Upper lobe of left lung (tissue), 6 donors: ENCODE measurements around the gene PID1. TPM values are rescaled to one million over a fixed set of nuclear protein-coding genes. Genes with fewer than 3 reads are reported as not detected.

Experiments
- ATAC-seq, 2 donors: fragments of 200-7000 bp; cut with Tn5 transposase; one replicate each; pipeline ENCODE4 v1.9.1; 2022; ENCODE audit warnings: mild to moderate bottlenecking in 2 of 2, moderate library complexity in 2 of 2; ENCODE audit not compliant: low FRiP score in 2 of 2
- DNase-seq, 2 donors: peaks; one replicate each; pipeline ENCODE4 v3.0.0-alpha.2; 2019 to 2020
- H3K27ac ChIP-seq, 4 donors: fragments of 200-600 bp; sonication (generic); one replicate each; pipeline ENCODE4 v1.5.1; 2016 to 2019
- H3K27me3 ChIP-seq, 4 donors: fragments of 200-600 bp; sonication (generic); one replicate each; pipeline ENCODE4 v1.5.1; 2017 to 2019
- H3K36me3 ChIP-seq, 4 donors: fragments of 200-600 bp; sonication (generic); one replicate each; pipeline ENCODE4 v1.5.1; 2016 to 2019
- H3K4me1 ChIP-seq, 4 donors: fragments of 200-600 bp; sonication (generic); one replicate each; pipeline ENCODE4 v1.5.1; 2018 to 2019
- H3K4me3 ChIP-seq, 4 donors: fragments of 200-600 bp; sonication (generic); one replicate each; pipeline ENCODE4 v1.5.1; 2017 to 2019; ENCODE audit warnings: mild to moderate bottlenecking in 2 of 4, moderate library complexity in 1 of 4
- H3K9me3 ChIP-seq, 4 donors: fragments of 200-600 bp; sonication (generic); one replicate each; pipeline ENCODE4 v1.5.1; 2018 to 2019
- CTCF ChIP-seq, 6 experiments: fragments of 450-650 bp in 4 of 6; fragments of 200-600 bp in 2 of 6; sonication (generic) in 2 of 6; IDR thresholded peaks; one replicate each; pipeline ENCODE4 v1.5.1; 2016 to 2019; ENCODE audit warnings: antibody characterized with exemption in 6 of 6
- EP300 ChIP-seq, 4 donors: sonication (generic); formaldehyde crosslinking; IDR thresholded peaks; one replicate each; pipeline ENCODE4 v1.5.1; 2017; ENCODE audit warnings: antibody characterized with exemption in 4 of 4, control low read depth in 2 of 4
- POLR2A ChIP-seq, 4 donors: fragments of 450-650 bp; IDR thresholded peaks; one replicate each; pipeline ENCODE4 v1.5.1; 2016 to 2017; ENCODE audit warnings: antibody characterized with exemption in 4 of 4, mild to moderate bottlenecking in 2 of 4
- POLR2AphosphoS5 ChIP-seq, 2 donors: sonication (generic); formaldehyde crosslinking; IDR thresholded peaks; one replicate each; pipeline ENCODE4 v1.5.1; 2017; ENCODE audit warnings: antibody characterized with exemption in 2 of 2
- WGBS, 2 donors: methylation state at CpG; one replicate each; pipeline ENCODE4 v1.1.5; 2017 to 2018; 5-methylcytosine and 5-hydroxymethylcytosine counted together
- total RNA-seq, 6 donors: library from RNA; depleted of rRNA in 4 of 6; stranded (reverse); fragments of >200 nt in 4 of 6; gene quantifications; one replicate each; pipeline versions ENCODE4 v1.1.0 to v1.2.1, GENCODE V29; 2016 to 2021
- donor health status: DM: no; HTN: no; CAD: no; lungs with moderate emphysema.
- donor health status: DM: no; HTN: yes; CAD: no; lungs with severe emphysema.

PID1 gene
- total RNA-seq, 6 donors from 2014 or later = 20.8 to 59.7 (median 39.8) TPM

GRCh38 chr2:229273006-229273722 lies 2.1 kb upstream of the PID1 start:
- DNase-seq (no peak), ATAC-seq (no peak)
- TF ChIP-seq EP300 (IDR thresholded peaks at IDR 0.05) (no peak), POLR2A (IDR thresholded peaks at IDR 0.05) (no peak), POLR2AphosphoS5 (IDR thresholded peaks at IDR 0.05) (no peak), CTCF (IDR thresholded peaks at IDR 0.05) (no peak)
- Histone ChIP-seq H3K27me3 (no peaks in the 10 kb centered on the region), H3K9me3 (no peaks in the 10 kb centered on the region), H3K36me3 (no peaks in the 10 kb centered on the region), H3K27ac (peak overlapping the region in 3 of 4 donors; percentile 21 to 67 (median 61)), H3K4me1 (peaks cover 0 to 42% (median 17%) of the 10 kb centered on the region in 4 donors), H3K4me3 (peak overlapping the region in 3 of 4 donors; percentile 22 to 38 (median 29))
- WGBS, 2 donors = 28 to 35% methylated on average over 9 of the region's 9 CpGs

DNA sequence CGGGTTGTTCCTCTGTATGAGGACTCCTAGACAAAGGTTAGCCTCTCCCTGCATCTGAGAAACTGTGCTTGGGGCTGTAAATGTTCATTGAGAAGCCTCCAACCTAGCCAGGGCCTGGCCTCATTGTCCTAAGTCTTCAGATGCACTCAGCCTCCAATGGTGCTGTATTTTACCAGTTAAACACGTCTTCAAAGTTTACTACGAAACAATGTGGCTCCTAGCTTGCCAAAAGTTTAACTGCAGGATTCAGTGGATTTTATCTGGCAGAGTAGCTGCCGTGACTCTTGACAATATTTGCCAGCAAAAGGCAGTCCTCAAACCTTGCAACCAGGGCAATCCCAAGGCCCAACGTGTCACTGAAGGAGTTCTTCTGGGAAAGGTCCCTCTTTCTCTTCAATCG lies 1.1 kb downstream of the PID1 start:
- ATAC-seq = no peak

DNA sequence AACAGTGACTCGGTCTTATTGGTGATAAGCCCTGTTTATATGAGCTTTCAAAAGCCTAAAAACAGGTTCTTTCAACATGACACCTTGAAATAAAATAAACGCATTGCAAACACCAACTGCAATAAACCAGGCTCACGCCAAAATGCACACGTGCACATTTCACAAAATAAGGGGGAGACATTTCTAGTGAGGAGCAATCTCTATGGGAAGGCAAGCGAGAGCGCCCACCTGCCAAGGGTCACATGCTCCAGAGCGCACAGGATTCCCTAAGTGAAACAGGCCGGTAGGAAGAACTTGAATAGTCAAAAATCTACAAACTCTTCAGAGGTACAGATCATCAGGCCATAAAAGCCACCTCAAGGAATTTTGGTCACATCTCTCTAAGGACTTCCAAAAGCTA lies 1.9 kb downstream of the PID1 start:
- H3K9me3 ChIP-seq = no peaks in the 10 kb centered on the region
- DNase-seq = no peak
- ATAC-seq = no peak
- peaks cover 9 to 47% (median 28%) of the 10 kb centered on the region in 4 donors for H3K4me1 ChIP-seq
- no peaks in the 10 kb centered on the region for H3K36me3 ChIP-seq
- peak overlapping the region in 2 of 4 donors; percentile 54 to 75 for H3K27ac ChIP-seq
- peak overlapping the region in 3 of 4 donors; percentile 55 to 84 (median 81) for H3K4me3 ChIP-seq
- no peaks in the 10 kb centered on the region for H3K27me3 ChIP-seq
- TF ChIP-seq POLR2AphosphoS5 (IDR thresholded peaks at IDR 0.05) = no peak
- TF ChIP-seq EP300 (IDR thresholded peaks at IDR 0.05) = no peak
- TF ChIP-seq POLR2A (IDR thresholded peaks at IDR 0.05) = no peak
- TF ChIP-seq CTCF (IDR thresholded peaks at IDR 0.05) = no peak
- WGBS, 2 donors = 61 to 68% methylated on average over 8 of the region's 8 CpGs

More for the DNA sequence above, 1.1 kb downstream of the PID1 start:
- no peak for TF ChIP-seq POLR2A (IDR thresholded peaks at IDR 0.05)
- TF ChIP-seq EP300 (IDR thresholded peaks at IDR 0.05) = no peak
- no peak for TF ChIP-seq POLR2AphosphoS5 (IDR thresholded peaks at IDR 0.05)
- no peak for TF ChIP-seq CTCF (IDR thresholded peaks at IDR 0.05)
- Histone ChIP-seq H3K4me3 (peak overlapping the region; percentile 5 to 84 (median 68)), H3K27me3 (no peaks in the 10 kb centered on the region), H3K36me3 (no peaks in the 10 kb centered on the region), H3K9me3 (no peaks in the 10 kb centered on the region), H3K4me1 (peaks cover 9 to 47% (median 28%) of the 10 kb centered on the region in 4 donors), H3K27ac (peak overlapping the region; percentile 1 to 75 (median 33))
- DNase-seq = no peak
- 45 to 50% methylated on average over 6 of the region's 6 CpGs for WGBS, 2 donors

- no peaks in the 10 kb centered on the region for H3K36me3 ChIP-seq
- no peaks in the 10 kb centered on the region for H3K27me3 ChIP-seq
- peaks cover 9 to 42% (median 26%) of the 10 kb centered on the region in 4 donors for H3K4me1 ChIP-seq
- H3K9me3 ChIP-seq = no peaks in the 10 kb centered on the region
- peak overlapping the region in 2 of 4 donors; percentile 30 to 54 for H3K27ac ChIP-seq
- DNase-seq = no peak
- H3K4me3 ChIP-seq = peak overlapping the region in 3 of 4 donors; percentile 55 to 84 (median 81)
- WGBS, 2 donors = 30 to 40% methylated on average over 4 of the region's 4 CpGs
- no peak for ATAC-seq
- TF ChIP-seq EP300 (IDR thresholded peaks at IDR 0.05) = no peak
- no peak for TF ChIP-seq CTCF (IDR thresholded peaks at IDR 0.05)
- TF ChIP-seq POLR2A (IDR thresholded peaks at IDR 0.05) = no peak
- TF ChIP-seq POLR2AphosphoS5 (IDR thresholded peaks at IDR 0.05) = no peak
Observed at GRCh38 chr2:229268626-229269025, 2.5 kb downstream of the PID1 start.
